Activated B cell treated with CpG ODN at 0.5 μM for 24 hours (primary cell): Measurements from ENCODE around the gene STRN3. TPM values are rescaled to one million over a fixed set of nuclear protein-coding genes. Genes with fewer than 3 reads are reported as not detected.
"Not testable (repeated sequence)": the region's sequence is repeated elsewhere in the genome, so short reads cannot be mapped to it uniquely, and the experiment has no call there.

Experiments used
- ATAC-seq: fragments of 200-7000 bp; cut with Tn5 transposase; one replicate; pipeline ENCODE4 v1.10.0; 2021; ENCODE audit warnings: low read depth, mild to moderate bottlenecking, moderate library complexity
- CTCF ChIA-PET: fragments of 350-600 bp; sonication (Branson Sonifier 250); formaldehyde crosslinking; loops from one replicate; lab custom pipeline; 2021; ENCODE audit warnings: antibody characterized with exemption; lab: Charles Lee
- POLR2A ChIA-PET: fragments of 350-600 bp; sonication (Branson Sonifier 250); formaldehyde crosslinking; loops from one replicate; lab custom pipeline; 2021; ENCODE audit warnings: antibody characterized with exemption; lab: Charles Lee
- DNase-seq: peaks from one replicate; pipeline ENCODE4 v3.0.0; 2022
- H3K27ac Mint-ChIP-seq: one replicate; pipeline ENCODE4 v1.8.0; 2020; ENCODE audit warnings: mixed read lengths
- H3K27me3 Mint-ChIP-seq: one replicate; pipeline ENCODE4 v1.8.0; 2021; ENCODE audit warnings: mixed read lengths
- H3K36me3 Mint-ChIP-seq: one replicate; pipeline ENCODE4 v1.8.0; 2021; ENCODE audit warnings: low read depth, mixed read lengths
- H3K4me1 Mint-ChIP-seq: one replicate; pipeline ENCODE4 v1.8.0; 2021; ENCODE audit warnings: mixed read lengths
- H3K4me3 Mint-ChIP-seq: one replicate; pipeline ENCODE4 v1.8.0; 2020; ENCODE audit warnings: mild to moderate bottlenecking, mixed read lengths
- H3K9me3 Mint-ChIP-seq: one replicate; pipeline ENCODE4 v1.8.0; 2020; ENCODE audit warnings: mixed read lengths
- intact Hi-C: fragments of 100-400 bp; cut with micrococcal nuclease; formaldehyde crosslinking; loops from one replicate; pipeline ENCODE4 v1.15.1; 2024
- total RNA-seq: library from RNA; stranded (reverse); gene quantifications from 2 replicates; pipeline ENCODE4 v1.2.3, GENCODE V29; 2022
- TF ChIP-seq, protein P1 (sequence below): fragments of 200-600 bp; IDR thresholded peaks from one replicate; pipeline ENCODE4 v1.8.0; 2022; ENCODE audit warnings: antibody characterized with exemption, mild to moderate bottlenecking

The STRN3 gene
- total RNA-seq, 1 donor from 2014 or later, result 31.0 TPM

GRCh38 chr14:30943694-30944093 lies 82.5 kb downstream of the STRN3 start:
- Mint-ChIP-seq H3K4me1 (no peaks in the 10 kb centered on the region), H3K27ac (no peak overlapping the region), H3K27me3 (no peaks in the 10 kb centered on the region), H3K9me3 (no peaks in the 10 kb centered on the region), H3K36me3 (peaks cover 80% of the 10 kb centered on the region), H3K4me3 (no peak overlapping the region)
- CTCF ChIA-PET, result no interaction called here
- POLR2A ChIA-PET, result no interaction called here
- ATAC-seq, result no peak
- DNase-seq, result no peak
- TF ChIP-seq, protein P1, sequence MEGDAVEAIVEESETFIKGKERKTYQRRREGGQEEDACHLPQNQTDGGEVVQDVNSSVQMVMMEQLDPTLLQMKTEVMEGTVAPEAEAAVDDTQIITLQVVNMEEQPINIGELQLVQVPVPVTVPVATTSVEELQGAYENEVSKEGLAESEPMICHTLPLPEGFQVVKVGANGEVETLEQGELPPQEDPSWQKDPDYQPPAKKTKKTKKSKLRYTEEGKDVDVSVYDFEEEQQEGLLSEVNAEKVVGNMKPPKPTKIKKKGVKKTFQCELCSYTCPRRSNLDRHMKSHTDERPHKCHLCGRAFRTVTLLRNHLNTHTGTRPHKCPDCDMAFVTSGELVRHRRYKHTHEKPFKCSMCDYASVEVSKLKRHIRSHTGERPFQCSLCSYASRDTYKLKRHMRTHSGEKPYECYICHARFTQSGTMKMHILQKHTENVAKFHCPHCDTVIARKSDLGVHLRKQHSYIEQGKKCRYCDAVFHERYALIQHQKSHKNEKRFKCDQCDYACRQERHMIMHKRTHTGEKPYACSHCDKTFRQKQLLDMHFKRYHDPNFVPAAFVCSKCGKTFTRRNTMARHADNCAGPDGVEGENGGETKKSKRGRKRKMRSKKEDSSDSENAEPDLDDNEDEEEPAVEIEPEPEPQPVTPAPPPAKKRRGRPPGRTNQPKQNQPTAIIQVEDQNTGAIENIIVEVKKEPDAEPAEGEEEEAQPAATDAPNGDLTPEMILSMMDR, result no peak
- intact Hi-C loops, result no loop called here

DNA sequence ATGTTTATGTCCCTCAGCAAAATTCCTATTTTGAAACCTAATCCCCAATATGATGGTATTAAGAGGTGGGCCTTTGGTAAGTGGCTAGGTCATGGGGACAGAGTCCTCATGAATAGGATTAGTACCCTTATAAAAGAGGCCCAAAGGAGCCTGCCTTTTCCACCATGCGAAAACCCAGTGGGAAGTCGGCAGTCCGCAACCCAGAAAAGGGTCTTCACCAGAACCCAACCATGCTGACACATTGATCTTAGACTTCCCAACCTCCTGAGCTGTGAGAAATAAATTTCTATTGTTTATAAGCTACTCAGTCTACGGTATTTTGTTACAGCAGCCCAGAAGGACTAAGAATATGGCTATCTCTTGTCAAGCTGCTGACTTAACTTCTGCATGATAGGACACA lies 85.3 kb downstream of the STRN3 start:
- intact Hi-C loops, result no loop called here
- H3K4me3 Mint-ChIP-seq, result no peak overlapping the region
- CTCF ChIA-PET, result no interaction called here
- H3K27me3 Mint-ChIP-seq, result no peaks in the 10 kb centered on the region
- POLR2A ChIA-PET, result no interaction called here
- H3K4me1 Mint-ChIP-seq, result no peaks in the 10 kb centered on the region
- no peaks in the 10 kb centered on the region for H3K9me3 Mint-ChIP-seq
- ATAC-seq, result no peak
- H3K36me3 Mint-ChIP-seq, result peaks cover 66% of the 10 kb centered on the region
- DNase-seq, result no peak
- TF ChIP-seq, protein P1, result no peak
- no peak overlapping the region for H3K27ac Mint-ChIP-seq

DNA sequence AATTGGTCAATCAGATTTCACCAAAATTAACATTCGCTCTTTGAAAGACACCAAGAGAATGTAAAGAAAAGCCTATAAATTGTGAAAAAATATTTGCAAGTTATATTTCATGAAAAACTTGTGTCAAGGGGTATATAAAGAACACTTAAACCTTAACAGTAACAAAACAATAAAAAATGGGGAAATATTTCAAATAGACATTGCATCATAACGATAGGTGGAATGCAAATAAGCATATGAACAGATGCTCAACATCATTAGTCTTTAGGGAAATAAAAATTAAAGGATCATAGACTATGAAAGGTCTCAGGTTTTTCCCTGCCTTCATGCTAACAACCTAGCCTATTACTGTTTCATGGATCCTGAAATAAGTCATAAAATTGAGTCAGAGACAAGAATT lies 87.6 kb downstream of the STRN3 start:
- POLR2A ChIA-PET, result no interaction called here
- intact Hi-C loops, result no loop called here
- no peak overlapping the region for H3K27ac Mint-ChIP-seq
- no peaks in the 10 kb centered on the region for H3K27me3 Mint-ChIP-seq
- H3K36me3 Mint-ChIP-seq, result peaks cover 73% of the 10 kb centered on the region
- TF ChIP-seq, protein P1, result no peak
- no peak for ATAC-seq
- no peaks in the 10 kb centered on the region for H3K9me3 Mint-ChIP-seq
- CTCF ChIA-PET, result no interaction called here
- no peaks in the 10 kb centered on the region for H3K4me1 Mint-ChIP-seq
- DNase-seq, result no peak
- H3K4me3 Mint-ChIP-seq, result no peak overlapping the region

DNA sequence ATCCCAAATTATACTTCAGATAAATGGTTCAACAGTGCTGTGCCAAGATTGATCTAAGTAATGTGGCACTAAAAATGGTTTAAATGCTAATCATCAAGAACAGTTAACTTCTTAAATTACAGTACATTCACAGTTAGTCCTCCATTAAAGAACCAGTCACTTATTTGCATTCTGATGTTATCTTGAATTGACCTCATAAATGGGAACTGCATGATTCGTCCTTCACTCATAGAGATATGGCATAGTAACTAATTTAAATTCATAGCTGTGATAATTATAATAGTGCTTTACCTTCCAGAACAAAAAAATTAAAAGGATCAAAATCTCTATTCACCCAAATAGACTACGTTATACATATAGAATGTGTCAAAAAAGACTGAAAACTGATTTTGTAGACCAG lies 90.7 kb downstream of the STRN3 start:
- Mint-ChIP-seq H3K4me1 (no peaks in the 10 kb centered on the region), H3K27me3 (no peaks in the 10 kb centered on the region), H3K27ac (no peak overlapping the region), H3K9me3 (no peaks in the 10 kb centered on the region), H3K36me3 (peaks cover 66% of the 10 kb centered on the region), H3K4me3 (no peak overlapping the region)
- CTCF ChIA-PET, result no interaction called here
- TF ChIP-seq, protein P1, result no peak
- POLR2A ChIA-PET, result no interaction called here
- DNase-seq (no peak), ATAC-seq (no peak)
- intact Hi-C loops, result no loop called here

- POLR2A ChIA-PET, H3K27ac Mint-ChIP-seq, H3K27me3 Mint-ChIP-seq, DNase-seq, CTCF ChIA-PET, ATAC-seq, H3K4me1 Mint-ChIP-seq, intact Hi-C loops, H3K9me3 Mint-ChIP-seq, H3K4me3 Mint-ChIP-seq: not testable (repeated sequence)
- H3K36me3 Mint-ChIP-seq, result peaks cover 57% of the 10 kb centered on the region
These were observed 92.2 kb downstream of the STRN3 start for GRCh38 chr14:30933937-30934336.

- DNase-seq, result no peak
- CTCF ChIA-PET, result no interaction called here
- H3K36me3 Mint-ChIP-seq, result peaks cover 37% of the 10 kb centered on the region
These were observed 97.7 kb downstream of the STRN3 start for GRCh38 chr14:30928462-30928861.

More at GRCh38 chr14:30928462-30928861, 97.7 kb downstream of the STRN3 start:
- no peaks in the 10 kb centered on the region for H3K27me3 Mint-ChIP-seq
- TF ChIP-seq, protein P1, result no peak
- POLR2A ChIA-PET, result no interaction called here
- intact Hi-C loops, result no loop called here
- no peak overlapping the region for H3K27ac Mint-ChIP-seq
- H3K4me1 Mint-ChIP-seq, result no peaks in the 10 kb centered on the region
- H3K9me3 Mint-ChIP-seq, result no peaks in the 10 kb centered on the region
- ATAC-seq, result no peak
- no peak overlapping the region for H3K4me3 Mint-ChIP-seq
